ENCODE measurements around the gene TAF15. TPM values are rescaled to one million over a fixed set of nuclear protein-coding genes. Genes with fewer than 3 reads are reported as not detected.

Gene TAF15
- polyA plus RNA-seq (ENCODE audit: insufficient read length), result 113 TPM

GRCh38 chr17:35808962-35809854 lies at the start of gene TAF15:
TSS of gene TAF15 (plus strand) at chr17:35809484. CDS start at chr17:35809570, 86 bp downstream.
- DNase-seq, result peak; percentile 96

- no peak for DNase-seq
Measured at GRCh38 chr17:35760587-35760986, 48.7 kb upstream of the TAF15 start, which contains the start of gene C17orf50. TSS of gene C17orf50 (plus strand) at chr17:35760887. CDS start at chr17:35760942, 55 bp downstream.

GRCh38 chr17:35761601-35762000 lies 47.7 kb upstream of the TAF15 start:
- no peak for DNase-seq

GRCh38 chr17:35763767-35764122 lies 45.5 kb upstream of the TAF15 start:
- no peak for DNase-seq

GRCh38 chr17:35764123-35764991 lies 44.9 kb upstream of the TAF15 start:
- peak; percentile 90 for DNase-seq

- DNase-seq, result no peak
Measured at GRCh38 chr17:35765086-35765710, 44.1 kb upstream of the TAF15 start.

- DNase-seq, result no peak
Measured at GRCh38 chr17:35765756-35766488, 43.4 kb upstream of the TAF15 start.

GRCh38 chr17:35766489-35766877 lies 42.8 kb upstream of the TAF15 start:
- no peak for DNase-seq

GRCh38 chr17:35766903-35767510 lies 42.3 kb upstream of the TAF15 start:
- peak; percentile 23 for DNase-seq

- no peak for DNase-seq
Measured at GRCh38 chr17:35768797-35769196, 40.5 kb upstream of the TAF15 start.

GRCh38 chr17:35769895-35770486 lies 39.3 kb upstream of the TAF15 start:
- no peak for DNase-seq

- DNase-seq, result no peak
Measured at GRCh38 chr17:35773129-35773528, 36.2 kb upstream of the TAF15 start.

GRCh38 chr17:35773679-35774425 lies 35.4 kb upstream of the TAF15 start:
- no peak for DNase-seq

GRCh38 chr17:35774499-35774898 lies 34.8 kb upstream of the TAF15 start:
- DNase-seq, result no peak

- DNase-seq, result no peak
Measured at GRCh38 chr17:35775039-35775438, 34.2 kb upstream of the TAF15 start.

GRCh38 chr17:35775583-35775982 lies 33.7 kb upstream of the TAF15 start:
- no peak for DNase-seq

- no peak for DNase-seq
Measured at GRCh38 chr17:35778641-35779196, 30.6 kb upstream of the TAF15 start.

GRCh38 chr17:35780950-35781349 lies 28.3 kb upstream of the TAF15 start:
- DNase-seq, result no peak

GRCh38 chr17:35784895-35785294 lies 24.4 kb upstream of the TAF15 start:
- DNase-seq, result no peak

GRCh38 chr17:35786941-35787432 lies 22.3 kb upstream of the TAF15 start:
- no peak for DNase-seq

All from hindlimb muscle (tissue), 1 donor.